Astrocyte (in vitro differentiated cells and primary cell): ENCODE measurements around the gene ELP2. TPM values are rescaled to one million over a fixed set of nuclear protein-coding genes. Genes with fewer than 3 reads are reported as not detected.
"Not testable (repeated sequence)": the region's sequence is repeated elsewhere in the genome, so short reads cannot be mapped to it uniquely, and the experiment has no call there.

Experiments used
- DNase-seq: peaks from one replicate; pipeline ENCODE4 v3.0.0-alpha.2; 2010; ENCODE audit warnings: low read depth
- FAIRE-seq: peaks from 2 replicates; lab custom pipeline; 2011; peaks lifted over from hg19 to GRCh38; lab: Jason Lieb, UNC
- H2AFZ ChIP-seq: 2 replicates; pipeline ENCODE4 v1.6.0; 2012; ENCODE audit warnings: low read depth, low read length, inconsistent platforms
- H3K27ac ChIP-seq: 2 replicates; pipeline ENCODE4 v1.5.1; 2011; ENCODE audit warnings: low read depth, low read length, inconsistent platforms
- H3K27me3 ChIP-seq: 2 replicates; pipeline ENCODE4 v1.6.0; 2011; ENCODE audit warnings: low read length, inconsistent platforms; ENCODE audit not compliant: insufficient read depth
- H3K36me3 ChIP-seq: 2 replicates; pipeline ENCODE4 v1.5.1; 2011; ENCODE audit warnings: low read length, inconsistent platforms; ENCODE audit not compliant: insufficient read depth
- H3K4me1 ChIP-seq: 2 replicates; pipeline ENCODE4 v1.5.1; 2011; ENCODE audit warnings: low read length, inconsistent platforms; ENCODE audit not compliant: insufficient read depth
- H3K4me2 ChIP-seq: 2 replicates; pipeline ENCODE4 v1.6.0; 2012; ENCODE audit warnings: low read length, inconsistent platforms
- H3K4me3 ChIP-seq: 2 replicates; pipeline ENCODE4 v1.5.1; 2011; ENCODE audit warnings: low read depth, mild to moderate bottlenecking, low read length, inconsistent platforms; ENCODE audit not compliant: insufficient read depth
- H3K79me2 ChIP-seq: 2 replicates; pipeline ENCODE4 v1.6.0; 2012; ENCODE audit warnings: mild to moderate bottlenecking, low read length, inconsistent platforms; ENCODE audit not compliant: insufficient read depth
- H3K9ac ChIP-seq: 2 replicates; pipeline ENCODE4 v1.6.0; 2012; ENCODE audit warnings: mild to moderate bottlenecking, low read length, inconsistent platforms
- H3K9me3 ChIP-seq: 2 replicates; pipeline ENCODE4 v1.5.1; 2012; ENCODE audit warnings: low read depth, mild to moderate bottlenecking, low read length, inconsistent platforms; ENCODE audit not compliant: insufficient read depth
- H4K20me1 ChIP-seq: 2 replicates; pipeline ENCODE4 v1.6.0; 2012; ENCODE audit warnings: low read length, inconsistent platforms; ENCODE audit not compliant: insufficient read depth
- H3K27ac Mint-ChIP-seq: one replicate; pipeline ENCODE4 v1.8.0; 2021; ENCODE audit warnings: mild to moderate bottlenecking, mixed read lengths; ENCODE audit not compliant: unreplicated experiment
- H3K27me3 Mint-ChIP-seq: one replicate; pipeline ENCODE4 v1.8.0; 2021; ENCODE audit warnings: low read depth, mixed read lengths; ENCODE audit not compliant: unreplicated experiment
- H3K36me3 Mint-ChIP-seq: one replicate; pipeline ENCODE4 v1.8.0; 2021; ENCODE audit warnings: low read depth, mixed read lengths; ENCODE audit not compliant: unreplicated experiment
- H3K4me1 Mint-ChIP-seq: one replicate; pipeline ENCODE4 v1.8.0; 2021; ENCODE audit warnings: low read depth, mixed read lengths; ENCODE audit not compliant: unreplicated experiment
- H3K4me3 Mint-ChIP-seq: one replicate; pipeline ENCODE4 v1.8.0; 2021; ENCODE audit warnings: mild to moderate bottlenecking, moderate library complexity, mixed read lengths; ENCODE audit not compliant: unreplicated experiment
- H3K9me3 Mint-ChIP-seq: one replicate; pipeline ENCODE4 v1.8.0; 2021; ENCODE audit warnings: mild to moderate bottlenecking, mixed read lengths; ENCODE audit not compliant: unreplicated experiment
- CTCF ChIP-seq: IDR thresholded peaks from 2 replicates; pipeline ENCODE4 v1.5.1; 2011; ENCODE audit warnings: low read depth, mild to moderate bottlenecking, inconsistent platforms, low read length, moderate library complexity; ENCODE audit not compliant: insufficient read depth
- EZH2 ChIP-seq: IDR thresholded peaks from 2 replicates; pipeline ENCODE4 v1.6.1; 2012; ENCODE audit warnings: mild to moderate bottlenecking, low read length, inconsistent platforms; ENCODE audit not compliant: insufficient read depth
- total RNA-seq: library from RNA; stranded (reverse); gene quantifications from 2 replicates; pipeline ENCODE4 v1.2.1, GENCODE V29; 2021

ELP2 gene
- total RNA-seq, 1 donor from 2014 or later: 99.8 TPM

GRCh38 chr18:36089001-36089400, 40.7 kb upstream of the ELP2 start:
- no peak overlapping the region for H2AFZ ChIP-seq
- H3K4me3 ChIP-seq: no peak overlapping the region
- H4K20me1 ChIP-seq: no peaks in the 10 kb centered on the region
- no peaks in the 10 kb centered on the region for H3K36me3 ChIP-seq
- no peaks in the 10 kb centered on the region for H3K4me1 ChIP-seq
- peaks cover 3% of the 10 kb centered on the region for H3K9me3 Mint-ChIP-seq
- no peaks in the 10 kb centered on the region for H3K27me3 ChIP-seq
- H3K27me3 Mint-ChIP-seq: peaks cover 3% of the 10 kb centered on the region
- no peaks in the 10 kb centered on the region for H3K79me2 ChIP-seq
- no peak overlapping the region for H3K27ac ChIP-seq
- H3K4me1 Mint-ChIP-seq: no peaks in the 10 kb centered on the region
- FAIRE-seq: no peak
- H3K9me3 ChIP-seq: no peaks in the 10 kb centered on the region
- no peaks in the 10 kb centered on the region for H3K36me3 Mint-ChIP-seq
- no peak for DNase-seq
- TF ChIP-seq EZH2 (no peak), CTCF (no peak)
- H3K4me2 ChIP-seq: no peak overlapping the region
- H3K4me3 Mint-ChIP-seq: no peak overlapping the region
- no peak overlapping the region for H3K9ac ChIP-seq
- H3K27ac Mint-ChIP-seq: no peak overlapping the region

GRCh38 chr18:36092116-36092515, 37.6 kb upstream of the ELP2 start:
- not testable (repeated sequence) for H3K4me2 ChIP-seq, H3K27ac ChIP-seq, H3K79me2 ChIP-seq, H3K9ac ChIP-seq, H3K9me3 Mint-ChIP-seq, H3K27me3 Mint-ChIP-seq, H3K27ac Mint-ChIP-seq, H3K27me3 ChIP-seq, H4K20me1 ChIP-seq, FAIRE-seq, H3K36me3 Mint-ChIP-seq, H3K4me3 Mint-ChIP-seq, H3K4me3 ChIP-seq, H2AFZ ChIP-seq, H3K9me3 ChIP-seq, H3K36me3 ChIP-seq, H3K4me1 ChIP-seq, DNase-seq, H3K4me1 Mint-ChIP-seq

GRCh38 chr18:36094431-36094830, 35.3 kb upstream of the ELP2 start:
- H3K4me1 ChIP-seq: no peaks in the 10 kb centered on the region
- no peaks in the 10 kb centered on the region for H3K79me2 ChIP-seq
- no peak for DNase-seq
- TF ChIP-seq EZH2 (no peak), CTCF (no peak)
- H3K27me3 ChIP-seq: peaks cover 2% of the 10 kb centered on the region
- H3K4me3 ChIP-seq: no peak overlapping the region
- no peaks in the 10 kb centered on the region for H3K9me3 ChIP-seq
- H4K20me1 ChIP-seq: no peaks in the 10 kb centered on the region
- Mint-ChIP-seq H3K9me3 (no peaks in the 10 kb centered on the region), H3K27me3 (peaks cover 6% of the 10 kb centered on the region), H3K4me1 (no peaks in the 10 kb centered on the region), H3K4me3 (no peak overlapping the region), H3K27ac (no peak overlapping the region), H3K36me3 (no peaks in the 10 kb centered on the region)
- no peak overlapping the region for H3K4me2 ChIP-seq
- H3K9ac ChIP-seq: no peak overlapping the region
- no peak overlapping the region for H3K27ac ChIP-seq
- H3K36me3 ChIP-seq: no peaks in the 10 kb centered on the region
- H2AFZ ChIP-seq: no peak overlapping the region
- FAIRE-seq: no peak
